ENCODE results near the gene NFYB.

NFYB gene

DNA sequence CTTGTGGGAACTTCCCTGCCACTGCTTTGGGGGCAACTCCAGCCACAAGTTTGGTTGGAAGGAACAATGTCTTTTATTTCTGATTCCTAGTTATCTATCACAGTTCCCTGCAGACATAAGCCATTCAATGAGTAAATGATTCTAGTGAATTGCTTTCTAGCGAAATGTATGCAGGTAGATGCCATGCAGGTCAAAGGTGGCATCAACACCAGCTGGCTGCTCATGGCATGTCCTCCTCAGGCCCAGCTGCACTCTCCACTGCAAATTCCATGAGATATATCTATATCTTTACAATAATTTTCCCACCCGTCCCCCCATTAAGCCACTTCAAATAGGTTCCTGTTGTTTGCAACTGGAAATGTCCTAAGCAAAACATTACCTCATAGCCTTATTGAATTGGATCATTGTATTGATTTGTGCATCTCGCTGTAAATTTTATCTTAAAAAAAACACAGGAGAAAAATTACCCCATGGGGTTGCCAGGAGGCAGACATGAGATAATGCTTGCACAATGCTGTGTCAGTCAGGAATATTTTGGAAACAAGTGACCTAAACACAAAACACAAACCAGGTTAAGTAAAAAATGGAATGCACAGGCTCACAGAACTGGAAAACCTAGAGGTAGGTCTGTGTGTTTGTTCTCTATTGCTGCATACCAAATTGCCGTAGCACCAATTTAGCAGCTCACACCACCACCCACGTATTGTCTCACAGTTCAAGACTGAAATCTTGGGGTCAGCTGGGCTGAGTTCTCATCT, 44.8 kb upstream of the NFYB start:
- WGBS, result 89% methylated on average over 4 of the region's 5 CpGs

DNA sequence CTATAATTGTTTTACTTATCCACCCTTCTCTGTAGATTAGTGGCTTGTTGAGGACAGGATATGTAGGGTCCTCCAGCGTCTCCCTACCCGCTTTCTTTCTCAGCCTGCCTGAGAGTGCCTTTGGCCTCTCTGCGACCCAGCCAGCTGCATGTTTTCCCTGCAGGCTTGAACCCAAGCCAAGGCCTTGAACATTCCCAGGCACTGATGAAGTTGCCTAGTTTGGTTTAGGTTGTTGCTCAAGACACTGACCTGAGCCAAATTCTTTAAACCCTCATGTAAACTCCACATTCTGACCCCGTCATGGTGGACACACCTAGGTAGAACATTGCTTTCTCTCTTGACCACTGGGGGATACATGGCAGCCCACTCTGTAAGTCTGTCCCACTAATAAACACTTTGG, 44.1 kb upstream of the NFYB start:
- no peak overlapping the region for H3K9ac ChIP-seq (ENCODE audit: low read length)
- H4K8ac ChIP-seq (ENCODE audit: low read length), result no peak overlapping the region
- H2AK5ac ChIP-seq (ENCODE audit: low read length, severe bottlenecking), result no peak overlapping the region
- no peak overlapping the region for H3K18ac ChIP-seq (ENCODE audit: low read depth in 1 of 2, low read length in 2 of 2)
- no peaks in the 10 kb centered on the region for H3K27me3 ChIP-seq (ENCODE audit: control insufficient read depth in 1 of 2, insufficient read depth in 1 of 2, low read length in 2 of 2)
- no peak overlapping the region for H3K27ac ChIP-seq (ENCODE audit: low read length, poor library complexity, severe bottlenecking)
- H2BK12ac ChIP-seq (ENCODE audit: low read length in 2 of 2), result no peak overlapping the region
- H3K79me1 ChIP-seq (replicated peaks; ENCODE audit: low read length, poor library complexity, severe bottlenecking), result no peaks in the 10 kb centered on the region
- no peaks in the 10 kb centered on the region for H3K36me3 ChIP-seq (ENCODE audit: control insufficient read depth in 1 of 2, insufficient read depth in 2 of 2, low read depth in 1 of 2, low read length in 2 of 2)
- no peak overlapping the region for H3K4me2 ChIP-seq (ENCODE audit: low read length, poor library complexity, severe bottlenecking)
- no peak overlapping the region for H2BK5ac ChIP-seq (ENCODE audit: low read depth, low read length, poor library complexity, severe bottlenecking)
- H3K23ac ChIP-seq (ENCODE audit: low read length in 2 of 2), result no peak overlapping the region
- 86% methylated on average over 4 of the region's 4 CpGs for WGBS
- peaks cover 2% of the 10 kb centered on the region for H3K4me1 ChIP-seq (ENCODE audit: control insufficient read depth, insufficient read depth, low read depth, low read length)
- DNase-seq, result no peak
- H3K9me3 ChIP-seq (ENCODE audit: control insufficient read depth, low read length), result peaks cover 10% of the 10 kb centered on the region
- H2BK15ac ChIP-seq (ENCODE audit: low read depth, poor library complexity, severe bottlenecking), result no peak overlapping the region
- no peak overlapping the region for H2AFZ ChIP-seq (ENCODE audit: low read depth, low read length)
- H3K14ac ChIP-seq (ENCODE audit: low read length in 2 of 2), result no peak overlapping the region
- H2BK120ac ChIP-seq (ENCODE audit: low read depth, low read length), result no peak overlapping the region
- H4K91ac ChIP-seq (ENCODE audit: low read length), result no peak overlapping the region
- peak overlapping the region in 1 of 2 experiments; percentile 14 for H3K4me3 ChIP-seq (ENCODE audit: insufficient read depth in 1 of 2, low read depth in 1 of 2, low read length in 2 of 2)
- H3K4ac ChIP-seq (ENCODE audit: low read depth in 1 of 2, low read length in 2 of 2), result no peak overlapping the region

More for the DNA sequence above, 44.8 kb upstream of the NFYB start:
- Histone ChIP-seq H3K23ac (ENCODE audit: low read length in 2 of 2) (no peak overlapping the region), H3K27me3 (ENCODE audit: control insufficient read depth in 1 of 2, insufficient read depth in 1 of 2, low read length in 2 of 2) (no peaks in the 10 kb centered on the region), H3K4ac (ENCODE audit: low read depth in 1 of 2, low read length in 2 of 2) (no peak overlapping the region), H2AFZ (ENCODE audit: low read depth, low read length) (no peak overlapping the region), H3K4me2 (ENCODE audit: low read length, poor library complexity, severe bottlenecking) (no peak overlapping the region), H3K4me3 (ENCODE audit: insufficient read depth in 1 of 2, low read depth in 1 of 2, low read length in 2 of 2) (peak overlapping the region in 1 of 2 experiments; percentile 14), H3K36me3 (ENCODE audit: control insufficient read depth in 1 of 2, insufficient read depth in 2 of 2, low read depth in 1 of 2, low read length in 2 of 2) (no peaks in the 10 kb centered on the region), H3K4me1 (ENCODE audit: control insufficient read depth, insufficient read depth, low read depth, low read length) (peaks cover under 1% of the 10 kb centered on the region), H3K79me1 (replicated peaks; ENCODE audit: low read length, poor library complexity, severe bottlenecking) (no peaks in the 10 kb centered on the region), H4K91ac (ENCODE audit: low read length) (no peak overlapping the region), H3K27ac (ENCODE audit: low read length, poor library complexity, severe bottlenecking) (no peak overlapping the region), H3K9me3 (ENCODE audit: control insufficient read depth, low read length) (peaks cover 10% of the 10 kb centered on the region), H3K18ac (ENCODE audit: low read depth in 1 of 2, low read length in 2 of 2) (no peak overlapping the region), H2BK12ac (ENCODE audit: low read length in 2 of 2) (no peak overlapping the region), H2AK5ac (ENCODE audit: low read length, severe bottlenecking) (no peak overlapping the region), H2BK5ac (ENCODE audit: low read depth, low read length, poor library complexity, severe bottlenecking) (no peak overlapping the region), H4K8ac (ENCODE audit: low read length) (no peak overlapping the region), H2BK15ac (ENCODE audit: low read depth, poor library complexity, severe bottlenecking) (peak overlapping the region; percentile 23), H2BK120ac (ENCODE audit: low read depth, low read length) (peak overlapping the region; percentile 8), H3K14ac (ENCODE audit: low read length in 2 of 2) (no peak overlapping the region), H3K9ac (ENCODE audit: low read length) (no peak overlapping the region)
- no peak for DNase-seq

DNA sequence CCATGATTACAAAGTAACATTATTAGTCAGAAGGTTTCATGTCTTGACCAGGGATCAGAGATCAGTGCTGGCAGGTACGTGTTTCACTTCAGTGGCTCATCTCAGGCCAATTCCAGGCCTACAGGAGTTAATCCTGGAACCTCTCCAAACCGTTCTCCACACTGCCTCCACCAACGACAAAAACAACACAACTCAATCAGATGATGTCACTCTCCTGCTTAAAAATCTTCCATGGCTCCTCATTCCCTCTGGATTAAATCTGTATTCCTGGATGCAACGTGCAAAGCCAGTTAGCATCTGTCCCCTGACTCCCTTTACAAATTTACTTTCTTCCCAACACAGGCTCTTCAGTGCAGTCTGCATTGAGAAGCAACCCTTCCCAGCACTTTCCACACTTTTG, 43.3 kb upstream of the NFYB start:
- no peak overlapping the region for H3K4me3 ChIP-seq (ENCODE audit: insufficient read depth in 1 of 2, low read depth in 1 of 2, low read length in 2 of 2)
- no peak overlapping the region for H2BK120ac ChIP-seq (ENCODE audit: low read depth, low read length)
- no peak overlapping the region for H4K8ac ChIP-seq (ENCODE audit: low read length)
- H3K18ac ChIP-seq (ENCODE audit: low read depth in 1 of 2, low read length in 2 of 2), result no peak overlapping the region
- H2AFZ ChIP-seq (ENCODE audit: low read depth, low read length), result no peak overlapping the region
- H3K4me1 ChIP-seq (ENCODE audit: control insufficient read depth, insufficient read depth, low read depth, low read length), result peaks cover 2% of the 10 kb centered on the region
- 67% methylated on average over 4 of the region's 4 CpGs for WGBS
- no peak for DNase-seq
- H3K4ac ChIP-seq (ENCODE audit: low read depth in 1 of 2, low read length in 2 of 2), result no peak overlapping the region
- H3K9ac ChIP-seq (ENCODE audit: low read length), result no peak overlapping the region
- no peaks in the 10 kb centered on the region for H3K79me1 ChIP-seq (replicated peaks; ENCODE audit: low read length, poor library complexity, severe bottlenecking)
- H2BK5ac ChIP-seq (ENCODE audit: low read depth, low read length, poor library complexity, severe bottlenecking), result no peak overlapping the region
- H4K91ac ChIP-seq (ENCODE audit: low read length), result no peak overlapping the region
- H3K27me3 ChIP-seq (ENCODE audit: control insufficient read depth in 1 of 2, insufficient read depth in 1 of 2, low read length in 2 of 2), result no peaks in the 10 kb centered on the region
- H3K27ac ChIP-seq (ENCODE audit: low read length, poor library complexity, severe bottlenecking), result no peak overlapping the region
- H3K36me3 ChIP-seq (ENCODE audit: control insufficient read depth in 1 of 2, insufficient read depth in 2 of 2, low read depth in 1 of 2, low read length in 2 of 2), result no peaks in the 10 kb centered on the region
- no peak overlapping the region for H2BK12ac ChIP-seq (ENCODE audit: low read length in 2 of 2)
- no peak overlapping the region for H3K23ac ChIP-seq (ENCODE audit: low read length in 2 of 2)
- no peak overlapping the region for H2AK5ac ChIP-seq (ENCODE audit: low read length, severe bottlenecking)
- peaks cover 10% of the 10 kb centered on the region for H3K9me3 ChIP-seq (ENCODE audit: control insufficient read depth, low read length)
- H3K14ac ChIP-seq (ENCODE audit: low read length in 2 of 2), result no peak overlapping the region
- H2BK15ac ChIP-seq (ENCODE audit: low read depth, poor library complexity, severe bottlenecking), result peak overlapping the region; percentile 21
- H3K4me2 ChIP-seq (ENCODE audit: low read length, poor library complexity, severe bottlenecking), result no peak overlapping the region

DNA sequence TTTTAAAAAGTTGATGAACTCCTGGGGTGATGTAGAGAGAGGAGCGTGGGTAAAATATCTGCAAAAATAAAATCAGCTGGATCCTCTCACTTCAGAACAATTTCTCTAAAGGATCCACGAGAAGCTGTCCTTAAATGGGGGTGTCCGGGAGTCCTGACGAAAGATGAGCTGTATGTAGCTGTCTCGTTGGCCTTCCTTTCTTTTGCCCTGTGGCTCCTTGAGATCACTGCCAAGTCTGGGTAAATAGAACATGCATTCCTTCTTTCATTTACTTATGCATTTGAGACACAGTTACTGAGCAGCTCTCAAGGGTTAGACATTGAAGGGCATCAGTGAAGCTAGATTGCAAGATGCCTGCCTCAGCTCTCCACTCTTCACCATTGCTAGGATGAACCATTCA, 42.4 kb upstream of the NFYB start:
- DNase-seq, result no peak
- WGBS, result 98% methylated on average over 5 of the region's 5 CpGs
- H2AK5ac ChIP-seq (ENCODE audit: low read length, severe bottlenecking), result no peak overlapping the region
- no peak overlapping the region for H4K8ac ChIP-seq (ENCODE audit: low read length)
- H3K9me3 ChIP-seq (ENCODE audit: control insufficient read depth, low read length), result peaks cover 10% of the 10 kb centered on the region
- H2BK12ac ChIP-seq (ENCODE audit: low read length in 2 of 2), result no peak overlapping the region
- no peaks in the 10 kb centered on the region for H3K36me3 ChIP-seq (ENCODE audit: control insufficient read depth in 1 of 2, insufficient read depth in 2 of 2, low read depth in 1 of 2, low read length in 2 of 2)
- no peaks in the 10 kb centered on the region for H3K27me3 ChIP-seq (ENCODE audit: control insufficient read depth in 1 of 2, insufficient read depth in 1 of 2, low read length in 2 of 2)
- no peak overlapping the region for H2AFZ ChIP-seq (ENCODE audit: low read depth, low read length)
- no peak overlapping the region for H2BK15ac ChIP-seq (ENCODE audit: low read depth, poor library complexity, severe bottlenecking)
- H3K18ac ChIP-seq (ENCODE audit: low read depth in 1 of 2, low read length in 2 of 2), result no peak overlapping the region
- H3K4ac ChIP-seq (ENCODE audit: low read depth in 1 of 2, low read length in 2 of 2), result no peak overlapping the region
- no peak overlapping the region for H4K91ac ChIP-seq (ENCODE audit: low read length)
- no peak overlapping the region for H3K9ac ChIP-seq (ENCODE audit: low read length)
- no peak overlapping the region for H3K14ac ChIP-seq (ENCODE audit: low read length in 2 of 2)
- H3K79me1 ChIP-seq (replicated peaks; ENCODE audit: low read length, poor library complexity, severe bottlenecking), result no peaks in the 10 kb centered on the region
- H3K23ac ChIP-seq (ENCODE audit: low read length in 2 of 2), result no peak overlapping the region
- H3K4me3 ChIP-seq (ENCODE audit: insufficient read depth in 1 of 2, low read depth in 1 of 2, low read length in 2 of 2), result no peak overlapping the region
- no peak overlapping the region for H2BK120ac ChIP-seq (ENCODE audit: low read depth, low read length)
- no peak overlapping the region for H3K4me2 ChIP-seq (ENCODE audit: low read length, poor library complexity, severe bottlenecking)
- H2BK5ac ChIP-seq (ENCODE audit: low read depth, low read length, poor library complexity, severe bottlenecking), result no peak overlapping the region
- H3K4me1 ChIP-seq (ENCODE audit: control insufficient read depth, insufficient read depth, low read depth, low read length), result peaks cover 2% of the 10 kb centered on the region
- H3K27ac ChIP-seq (ENCODE audit: low read length, poor library complexity, severe bottlenecking), result no peak overlapping the region
